HFFc6 (cell line): Measurements from ENCODE around the gene ST6GAL1. TPM values are rescaled to one million over a fixed set of nuclear protein-coding genes. Genes with fewer than 3 reads are reported as not detected.
"Not testable (repeated sequence)": the region's sequence is repeated elsewhere in the genome, so short reads cannot be mapped to it uniquely, and the experiment has no call there.

Source experiments
- DNase-seq: peaks from one replicate; pipeline ENCODE4 v3.0.0-alpha.2; 2018
- H3K27ac Mint-ChIP-seq: 2 replicates; pipeline ENCODE4 v1.8.0; 2020; ENCODE audit warnings: mild to moderate bottlenecking, mixed read lengths
- H3K27me3 Mint-ChIP-seq: 2 replicates; pipeline ENCODE4 v1.8.0; 2021; ENCODE audit warnings: mild to moderate bottlenecking, moderate library complexity, mixed read lengths; ENCODE audit not compliant: insufficient read depth
- H3K36me3 Mint-ChIP-seq: 2 replicates; pipeline ENCODE4 v1.8.0; 2021; ENCODE audit warnings: low read depth, mixed read lengths
- H3K4me1 Mint-ChIP-seq: 2 replicates; pipeline ENCODE4 v1.8.0; 2020; ENCODE audit warnings: low read depth, mixed read lengths
- H3K4me3 Mint-ChIP-seq: 2 replicates; pipeline ENCODE4 v1.8.0; 2020; ENCODE audit warnings: mild to moderate bottlenecking, moderate library complexity, mixed read lengths
- H3K9me3 Mint-ChIP-seq: 2 replicates; pipeline ENCODE4 v1.8.0; 2020; ENCODE audit warnings: mild to moderate bottlenecking, mixed read lengths
- total RNA-seq, 6 experiments: library from RNA; stranded (reverse); fragmentation: NEBNext Ultra II Directional; extraction: Animal tissue kit (Norgen Biotek cat#: 25700); gene quantifications; 2 replicates in 1 of 6; 3 replicates in 5 of 6; pipeline ENCODE4 v1.2.3, GENCODE V29; 2021
- TF ChIP-seq, protein P1 (sequence below): fragments of 200-600 bp; sonication (generic); IDR thresholded peaks from 2 replicates; pipeline ENCODE4 v1.5.0; 2021; ENCODE audit warnings: antibody characterized with exemption, mild to moderate bottlenecking

The ST6GAL1 gene
- total RNA-seq, 6 experiments from 2014 or later: 0.88 to 2.6 (median 1.9) TPM

DNA sequence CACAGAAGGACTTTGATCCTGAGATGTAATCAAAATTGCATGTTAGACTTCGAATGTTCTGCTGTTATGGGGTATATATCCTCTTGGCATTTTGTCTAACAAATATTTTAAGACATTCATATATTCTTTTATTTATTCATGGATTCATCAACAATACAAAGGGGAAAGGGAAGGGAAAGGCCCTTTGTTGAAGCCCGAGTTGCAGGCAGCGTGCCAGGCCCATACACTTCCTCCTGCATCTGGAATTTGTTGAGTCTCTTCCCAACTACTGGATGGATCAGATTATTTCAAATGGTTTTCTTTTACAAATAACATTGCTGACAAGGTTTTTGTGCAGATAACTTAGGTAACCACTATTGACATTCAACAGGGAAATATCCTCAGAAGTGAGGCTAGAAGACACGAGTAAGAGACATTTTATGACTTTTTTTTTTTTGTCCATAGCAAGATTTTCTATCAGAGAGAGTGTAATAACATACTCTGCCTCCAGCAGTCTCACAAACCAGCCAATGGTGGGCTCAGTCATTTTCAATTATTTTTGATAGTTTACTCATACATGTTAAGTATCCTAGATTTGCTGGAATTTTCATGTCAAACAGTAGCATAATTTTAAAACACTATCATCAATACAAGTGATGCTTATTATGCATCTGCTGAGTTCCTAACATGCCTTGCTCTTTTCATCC, 114.7 kb downstream of the ST6GAL1 start:
- Mint-ChIP-seq H3K36me3 (no peaks in the 10 kb centered on the region), H3K9me3 (no peaks in the 10 kb centered on the region), H3K4me3 (no peak overlapping the region), H3K27ac (no peak overlapping the region), H3K4me1 (peaks cover 19% of the 10 kb centered on the region), H3K27me3 (no peaks in the 10 kb centered on the region; the same call in 1 of the 2 replicates)
- TF ChIP-seq, protein P1, sequence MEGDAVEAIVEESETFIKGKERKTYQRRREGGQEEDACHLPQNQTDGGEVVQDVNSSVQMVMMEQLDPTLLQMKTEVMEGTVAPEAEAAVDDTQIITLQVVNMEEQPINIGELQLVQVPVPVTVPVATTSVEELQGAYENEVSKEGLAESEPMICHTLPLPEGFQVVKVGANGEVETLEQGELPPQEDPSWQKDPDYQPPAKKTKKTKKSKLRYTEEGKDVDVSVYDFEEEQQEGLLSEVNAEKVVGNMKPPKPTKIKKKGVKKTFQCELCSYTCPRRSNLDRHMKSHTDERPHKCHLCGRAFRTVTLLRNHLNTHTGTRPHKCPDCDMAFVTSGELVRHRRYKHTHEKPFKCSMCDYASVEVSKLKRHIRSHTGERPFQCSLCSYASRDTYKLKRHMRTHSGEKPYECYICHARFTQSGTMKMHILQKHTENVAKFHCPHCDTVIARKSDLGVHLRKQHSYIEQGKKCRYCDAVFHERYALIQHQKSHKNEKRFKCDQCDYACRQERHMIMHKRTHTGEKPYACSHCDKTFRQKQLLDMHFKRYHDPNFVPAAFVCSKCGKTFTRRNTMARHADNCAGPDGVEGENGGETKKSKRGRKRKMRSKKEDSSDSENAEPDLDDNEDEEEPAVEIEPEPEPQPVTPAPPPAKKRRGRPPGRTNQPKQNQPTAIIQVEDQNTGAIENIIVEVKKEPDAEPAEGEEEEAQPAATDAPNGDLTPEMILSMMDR: no peak
- no peak for DNase-seq

GRCh38 chr3:187046033-187046432, 115.7 kb downstream of the ST6GAL1 start:
- Mint-ChIP-seq H3K27ac (no peak overlapping the region), H3K4me1 (peaks cover 12% of the 10 kb centered on the region), H3K4me3 (no peak overlapping the region), H3K27me3 (no peaks in the 10 kb centered on the region; the same call in 1 of the 2 replicates), H3K9me3 (no peaks in the 10 kb centered on the region), H3K36me3 (no peaks in the 10 kb centered on the region)
- TF ChIP-seq, protein P1: no peak
- DNase-seq: no peak

- Mint-ChIP-seq H3K9me3 (peaks cover 8% of the 10 kb centered on the region), H3K36me3 (peaks cover under 1% of the 10 kb centered on the region; the same call in 1 of the 2 replicates), H3K4me3 (no peak overlapping the region), H3K4me1 (no peaks in the 10 kb centered on the region), H3K27me3 (no peaks in the 10 kb centered on the region; the same call in none of the 2 replicates), H3K27ac (no peak overlapping the region)
- no peak for DNase-seq
- TF ChIP-seq, protein P1: no peak
These were observed 119.3 kb downstream of the ST6GAL1 start for GRCh38 chr3:187049462-187050101.

DNA sequence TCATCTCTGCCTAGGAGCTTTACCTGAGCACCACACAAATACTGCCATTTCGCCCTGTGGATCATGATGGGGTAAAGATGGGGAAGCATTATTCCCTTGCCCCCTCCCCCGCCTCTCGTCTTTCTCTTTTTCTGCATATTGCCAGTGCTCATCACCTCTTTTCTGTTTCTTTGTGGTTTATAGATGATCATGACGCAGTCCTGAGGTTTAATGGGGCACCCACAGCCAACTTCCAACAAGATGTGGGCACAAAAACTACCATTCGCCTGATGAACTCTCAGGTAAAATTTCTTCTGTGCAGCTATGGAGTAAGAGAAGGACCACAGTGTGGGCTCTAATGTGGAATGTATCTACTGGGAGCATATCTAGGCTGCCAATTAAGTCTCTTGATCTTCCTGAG, 120.7 kb downstream of the ST6GAL1 start:
- Mint-ChIP-seq H3K9me3 (peaks cover 23% of the 10 kb centered on the region), H3K4me3 (no peak overlapping the region), H3K4me1 (no peaks in the 10 kb centered on the region), H3K36me3 (peaks cover 9% of the 10 kb centered on the region; the same call in 1 of the 2 replicates), H3K27ac (no peak overlapping the region), H3K27me3 (no peaks in the 10 kb centered on the region; the same call in 1 of the 2 replicates)
- TF ChIP-seq, protein P1: no peak
- DNase-seq: no peak

DNA sequence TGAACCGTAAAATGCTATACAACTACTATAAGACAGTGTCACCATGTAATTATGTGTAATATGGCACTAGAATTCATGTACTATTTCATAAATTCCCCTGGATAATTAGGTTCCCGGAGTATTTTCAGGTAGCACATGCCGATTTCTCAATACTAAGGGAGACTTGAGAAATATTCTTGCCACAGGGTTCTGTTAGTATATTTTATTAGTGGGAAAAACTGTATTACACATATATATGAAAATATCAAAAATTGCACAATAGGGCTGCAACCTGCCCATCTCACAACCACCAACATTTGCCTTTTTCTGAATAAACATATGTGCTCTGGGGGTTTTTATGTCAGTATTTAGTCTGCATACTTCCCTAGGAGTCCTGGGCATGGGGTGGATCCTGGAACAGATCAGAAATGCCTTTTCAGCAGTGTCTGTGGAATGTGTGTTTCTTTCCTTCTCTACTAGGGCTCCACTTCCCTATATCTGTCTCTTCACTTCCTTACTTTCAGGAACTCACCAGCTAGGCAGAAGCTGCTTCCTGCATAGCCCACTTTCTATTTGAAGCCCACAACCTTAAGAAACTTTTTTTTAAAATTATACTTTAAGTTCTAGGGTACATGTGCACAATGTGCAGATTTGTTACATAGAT, 121.5 kb downstream of the ST6GAL1 start:
- H3K4me1 Mint-ChIP-seq: no peaks in the 10 kb centered on the region
- H3K27ac Mint-ChIP-seq: no peak overlapping the region
- H3K36me3 Mint-ChIP-seq: peaks cover 17% of the 10 kb centered on the region
- no peak for DNase-seq
- no peak overlapping the region for H3K4me3 Mint-ChIP-seq
- peaks cover 31% of the 10 kb centered on the region for H3K9me3 Mint-ChIP-seq
- TF ChIP-seq, protein P1: no peak
- no peaks in the 10 kb centered on the region; the same call in 1 of the 2 replicates for H3K27me3 Mint-ChIP-seq

GRCh38 chr3:187052427-187052826, 122.1 kb downstream of the ST6GAL1 start:
- peaks cover 37% of the 10 kb centered on the region for H3K9me3 Mint-ChIP-seq
- H3K27ac Mint-ChIP-seq, H3K4me3 Mint-ChIP-seq, H3K4me1 Mint-ChIP-seq, DNase-seq, H3K27me3 Mint-ChIP-seq: not testable (repeated sequence)
- H3K36me3 Mint-ChIP-seq: peaks cover 19% of the 10 kb centered on the region

DNA sequence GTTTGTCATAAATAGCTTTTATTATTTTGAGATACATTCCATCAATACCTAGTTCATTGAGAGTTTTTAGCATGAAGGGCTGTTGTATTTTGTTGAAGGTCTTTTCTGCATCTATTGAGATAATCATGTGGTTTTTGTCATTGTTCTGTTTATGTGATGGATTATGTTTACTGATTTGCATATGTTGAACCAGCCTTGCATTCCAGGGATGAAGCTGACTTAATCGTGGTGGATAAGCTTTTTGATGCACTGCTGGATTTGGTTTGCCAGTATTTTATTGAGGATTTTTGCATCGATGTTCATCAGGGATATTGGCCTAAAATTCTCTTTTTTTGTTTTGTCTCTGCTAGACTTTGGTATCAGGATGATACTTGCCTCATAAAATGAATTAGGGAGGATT, 124.1 kb downstream of the ST6GAL1 start:
- not testable (repeated sequence) for H3K4me3 Mint-ChIP-seq, H3K27me3 Mint-ChIP-seq, H3K4me1 Mint-ChIP-seq, DNase-seq, H3K27ac Mint-ChIP-seq
- Mint-ChIP-seq H3K36me3 (peaks cover 19% of the 10 kb centered on the region), H3K9me3 (peaks cover 44% of the 10 kb centered on the region)

- Mint-ChIP-seq H3K9me3 (peaks cover 44% of the 10 kb centered on the region), H3K36me3 (peaks cover 19% of the 10 kb centered on the region)
- H3K4me3 Mint-ChIP-seq, DNase-seq, H3K4me1 Mint-ChIP-seq, H3K27ac Mint-ChIP-seq, H3K27me3 Mint-ChIP-seq: not testable (repeated sequence)
These were observed 127.5 kb downstream of the ST6GAL1 start for GRCh38 chr3:187057803-187058202.
